GM19025 (cell line): ENCODE data around the gene ADAMTS4.
A peak's percentile ranks its signal among the peaks of the same experiment; 100 is the strongest.

Experiments used
- ATAC-seq: cut with Tn5 transposase; IDR thresholded peaks from one replicate; pipeline ENCODE4 v1.9.1; 2021; ENCODE audit warnings: mild to moderate bottlenecking, low read depth, moderate library complexity; ENCODE audit not compliant: unreplicated experiment

ADAMTS4 gene

DNA sequence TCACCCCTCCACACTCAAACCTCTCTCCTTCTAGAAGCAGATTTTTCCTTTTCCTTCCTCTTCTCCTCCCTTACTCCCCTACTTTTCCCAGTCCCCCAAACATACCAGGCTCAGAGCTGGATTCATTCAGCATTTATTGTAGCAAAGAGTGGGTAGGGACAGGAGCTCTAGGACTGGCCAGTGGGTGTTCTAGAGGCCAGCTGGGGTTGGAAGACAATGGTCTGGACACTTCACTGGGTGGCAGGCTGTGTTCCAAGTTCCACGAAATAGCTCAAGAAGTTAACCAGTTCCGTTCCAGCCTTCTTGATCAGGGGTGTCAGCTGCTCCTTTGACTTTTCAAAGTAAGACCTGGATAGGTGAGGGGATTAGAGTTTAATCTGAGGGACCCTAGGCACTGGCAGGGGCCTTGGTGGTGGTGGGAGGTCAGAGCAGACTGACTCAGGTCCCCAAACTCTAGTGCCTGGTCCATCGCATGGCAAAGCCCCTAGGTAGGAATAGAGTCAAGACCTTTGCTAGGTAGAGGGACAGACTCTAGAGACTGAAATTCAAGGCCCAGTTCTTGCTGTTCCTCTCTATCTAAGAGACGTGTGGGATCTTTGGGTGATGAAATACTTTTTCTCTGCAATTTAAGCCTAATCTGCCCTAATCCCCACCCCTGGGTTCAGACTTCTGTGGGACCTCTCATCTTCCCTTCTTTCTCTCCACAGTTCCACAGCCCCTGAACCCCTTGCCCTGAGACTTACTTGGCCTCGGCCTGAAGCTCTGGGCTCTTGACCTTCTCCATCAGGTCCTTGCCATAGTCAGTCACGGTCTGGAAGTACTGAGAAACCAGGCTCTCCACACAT is 23.5 kb upstream of the ADAMTS4 start:
- ATAC-seq = no peak

DNA sequence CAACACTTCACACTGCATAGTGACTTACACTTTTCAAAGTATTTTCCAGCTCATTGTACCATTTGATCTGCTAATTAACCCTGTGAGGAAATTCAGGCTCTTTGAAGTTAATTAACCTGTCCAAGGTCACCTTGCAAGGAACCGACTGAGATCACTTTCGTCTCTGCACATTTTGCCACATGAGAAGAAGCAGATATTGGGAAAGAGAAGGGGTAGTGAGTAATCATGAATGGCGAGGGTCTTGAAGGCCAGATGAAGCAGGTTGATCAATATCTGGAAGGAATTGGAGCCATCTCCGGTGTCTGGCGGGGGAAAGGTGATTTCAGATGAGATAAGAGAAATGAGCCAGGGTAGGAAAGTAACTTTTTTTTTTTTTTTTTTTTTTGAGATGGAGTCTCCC is 21.1 kb upstream of the ADAMTS4 start:
- ATAC-seq = no peak

DNA sequence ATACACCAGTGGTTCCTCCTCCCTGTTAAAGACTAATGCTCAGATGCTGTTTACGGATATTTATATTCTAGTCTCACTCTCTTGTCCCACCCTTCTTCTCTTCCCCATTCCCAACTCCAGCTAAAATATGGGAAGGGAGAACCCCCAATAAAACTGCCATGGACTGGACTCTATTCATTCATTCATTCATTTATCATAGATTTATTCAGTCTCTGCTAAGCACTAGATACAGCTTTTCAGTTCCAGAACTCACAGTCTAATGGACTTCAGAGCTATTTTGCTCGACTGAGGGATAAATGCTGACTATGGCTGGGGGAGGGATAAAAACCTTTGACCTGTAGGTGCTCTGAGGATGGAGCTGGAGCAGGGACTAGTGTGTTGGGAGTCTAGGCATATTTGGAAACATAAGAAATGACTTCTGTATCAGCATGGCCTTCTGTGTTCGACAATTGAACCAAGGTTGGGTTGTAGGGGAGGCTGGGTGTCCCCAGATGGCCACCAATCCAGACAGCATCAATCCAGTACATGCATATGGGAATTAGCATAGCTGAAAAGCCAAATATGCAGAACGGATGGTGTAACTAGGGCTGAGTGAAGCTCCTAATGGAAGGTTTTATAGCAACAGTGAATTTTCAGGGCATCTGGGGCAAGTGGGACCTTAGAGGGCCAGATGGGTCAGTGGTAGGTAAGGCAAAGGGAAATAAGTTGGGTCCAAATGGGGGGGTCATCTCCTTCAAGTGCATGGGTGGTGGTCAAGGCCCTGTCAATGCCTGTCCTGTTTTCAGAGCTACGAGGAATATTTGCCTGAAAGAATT is 20.4 kb upstream of the ADAMTS4 start:
- ATAC-seq = no peak

DNA sequence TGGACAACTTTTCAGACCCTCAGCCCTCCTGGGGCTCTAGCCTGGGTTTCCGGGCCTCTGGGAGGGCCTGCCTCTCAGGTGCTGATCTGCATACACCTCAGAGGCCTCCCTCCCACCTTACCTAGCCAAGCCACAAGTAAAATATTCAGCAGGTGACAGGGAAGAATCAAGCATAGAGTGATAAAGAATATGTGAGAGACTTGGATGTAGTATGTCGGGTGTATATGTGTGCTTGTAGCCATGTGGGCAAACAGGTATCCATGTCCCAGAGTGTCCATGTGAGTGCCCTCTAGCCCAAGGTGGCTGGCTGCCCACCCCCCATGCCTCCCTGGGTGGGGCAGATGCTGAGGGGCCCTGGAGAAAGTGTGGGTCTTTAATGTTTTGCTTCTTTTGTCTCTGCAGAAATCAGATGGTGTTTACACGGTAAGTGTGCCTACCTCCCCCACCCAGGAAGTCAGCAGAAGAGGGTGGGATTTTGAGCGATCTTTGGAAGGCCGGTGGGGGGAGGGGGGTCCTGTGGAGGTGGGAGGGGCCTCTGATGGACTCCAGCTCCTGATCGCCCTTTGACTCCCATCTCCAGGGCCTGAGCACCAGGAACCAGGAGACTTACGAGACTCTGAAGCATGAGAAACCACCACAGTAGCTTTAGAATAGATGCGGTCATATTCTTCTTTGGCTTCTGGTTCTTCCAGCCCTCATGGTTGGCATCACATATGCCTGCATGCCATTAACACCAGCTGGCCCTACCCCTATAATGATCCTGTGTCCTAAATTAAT is 19.6 kb upstream of the ADAMTS4 start:
- ATAC-seq = no peak

DNA sequence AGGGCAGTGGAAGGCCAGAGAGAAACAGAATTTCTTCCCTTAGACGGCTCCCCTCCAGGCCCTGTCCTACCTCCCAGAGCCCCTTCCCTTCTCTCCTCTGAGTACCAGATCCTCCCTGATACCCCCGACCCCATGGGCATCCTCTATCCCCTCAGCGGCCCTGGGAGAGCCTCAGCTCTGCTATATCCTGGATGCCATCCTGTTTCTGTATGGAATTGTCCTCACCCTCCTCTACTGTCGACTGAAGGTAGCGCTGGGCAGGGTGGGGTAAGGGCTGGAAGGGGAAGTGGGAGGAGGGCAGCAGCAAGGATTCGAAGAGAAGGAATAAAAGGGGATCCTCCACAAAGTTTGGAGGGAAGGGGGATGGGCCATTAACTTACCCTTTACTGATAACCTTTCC is 19.0 kb upstream of the ADAMTS4 start:
- no peak for ATAC-seq

DNA sequence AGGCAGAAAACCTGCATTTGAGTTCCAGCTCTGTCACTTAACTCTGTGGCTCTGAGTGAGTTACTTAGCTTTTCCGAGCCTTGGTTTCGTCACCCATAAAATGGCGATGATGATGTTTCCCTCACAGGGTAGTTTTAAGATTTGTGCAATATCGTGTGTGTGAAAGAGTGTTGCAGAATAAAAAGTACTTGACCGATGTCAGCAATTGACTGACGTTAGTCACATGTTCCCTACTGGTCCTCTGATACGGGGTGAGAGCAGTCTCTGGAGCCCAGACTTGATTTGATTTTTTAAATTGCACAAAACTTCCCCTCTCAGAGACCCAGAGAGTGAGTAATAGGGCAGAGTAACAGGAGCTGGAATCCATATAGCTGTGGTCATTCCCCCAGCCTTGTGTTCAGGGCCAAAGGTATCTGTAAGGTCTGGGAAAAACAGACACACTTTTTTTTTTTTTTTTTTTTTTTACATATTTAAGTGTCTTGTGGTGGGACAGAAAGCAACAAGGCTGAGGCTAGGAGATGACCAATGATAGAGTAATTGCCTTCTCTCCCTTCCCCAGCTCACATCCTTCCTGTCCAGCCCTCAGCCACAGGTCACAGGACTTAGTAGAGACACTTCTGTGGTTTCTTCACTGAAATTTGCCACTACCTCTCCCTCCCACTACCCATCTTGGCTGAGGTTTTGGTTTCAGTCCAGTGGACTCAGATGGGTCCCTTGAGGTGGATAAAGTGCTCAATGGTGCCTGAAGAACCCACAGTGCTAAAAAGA is 18.3 kb upstream of the ADAMTS4 start:
- peak; percentile 80 for ATAC-seq

DNA sequence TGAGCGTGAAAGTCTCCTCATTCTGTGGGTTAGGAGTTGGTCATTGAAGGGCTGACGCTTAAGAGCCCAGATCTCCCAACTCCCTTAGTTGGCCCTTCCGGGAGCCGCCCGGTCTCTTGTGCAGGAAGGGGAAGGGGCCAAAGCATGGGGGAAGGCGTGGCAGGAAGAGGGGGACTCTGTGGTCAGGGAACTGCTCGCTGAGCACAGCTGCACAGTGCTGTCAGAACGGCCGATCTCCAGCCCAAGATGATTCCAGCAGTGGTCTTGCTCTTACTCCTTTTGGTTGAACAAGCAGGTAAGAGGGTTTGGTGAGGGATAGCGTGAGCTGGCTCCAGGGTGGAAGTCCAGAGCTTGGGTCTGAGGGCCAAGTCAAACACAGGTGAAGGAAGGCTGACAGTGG is 16.2 kb upstream of the ADAMTS4 start, which contains the start of gene FCER1G:
Gene FCER1G (plus strand): TSS at position 220 of the 400 bp plus-strand sequence. CDS start 27 bp downstream, at position 247.
- no peak for ATAC-seq

DNA sequence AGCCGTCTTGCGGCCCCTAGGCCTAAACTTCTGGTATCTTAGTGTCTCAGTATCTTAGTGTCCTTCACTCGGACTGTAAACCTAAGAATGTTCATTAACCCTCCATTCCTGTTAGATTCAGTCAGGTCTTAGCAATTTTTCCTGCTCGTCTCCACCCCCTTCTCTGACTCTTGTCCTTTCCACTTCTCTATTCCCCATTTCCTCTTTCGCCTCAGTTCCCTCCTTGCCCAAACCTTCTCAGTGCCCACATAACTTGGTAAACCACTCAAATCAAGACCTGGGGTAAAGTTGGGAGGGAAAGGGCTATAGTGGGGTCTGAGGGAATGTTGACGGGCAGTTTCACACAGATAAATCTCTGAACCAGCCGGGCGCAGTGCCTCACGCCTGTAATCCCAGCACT is 15.5 kb upstream of the ADAMTS4 start:
- ATAC-seq = no peak

DNA sequence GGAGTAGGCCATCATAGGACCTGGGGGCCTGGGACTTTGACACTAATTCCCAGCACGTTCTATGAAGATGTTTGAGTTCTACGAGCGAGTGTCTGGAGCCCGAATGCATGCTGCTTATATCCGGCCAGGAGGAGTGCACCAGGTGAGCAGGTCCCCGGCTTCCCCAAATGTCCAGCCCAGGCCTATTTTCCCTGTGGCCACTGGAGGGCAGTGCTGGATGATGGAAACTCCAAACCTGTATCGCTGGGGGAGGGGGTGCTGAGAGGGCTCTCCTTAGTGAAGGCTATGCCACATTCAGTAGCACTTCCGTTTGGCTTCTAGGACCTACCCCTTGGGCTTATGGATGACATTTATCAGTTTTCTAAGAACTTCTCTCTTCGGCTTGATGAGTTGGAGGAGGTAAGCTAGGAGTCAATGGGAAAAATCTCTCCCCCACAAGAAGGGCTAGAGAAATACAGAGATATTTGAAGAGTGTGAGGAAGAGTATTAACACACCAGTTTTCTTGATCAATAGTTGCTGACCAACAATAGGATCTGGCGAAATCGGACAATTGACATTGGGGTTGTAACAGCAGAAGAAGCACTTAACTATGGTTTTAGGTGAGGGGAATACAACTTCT is 11.0 kb upstream of the ADAMTS4 start:
- ATAC-seq = no peak

DNA sequence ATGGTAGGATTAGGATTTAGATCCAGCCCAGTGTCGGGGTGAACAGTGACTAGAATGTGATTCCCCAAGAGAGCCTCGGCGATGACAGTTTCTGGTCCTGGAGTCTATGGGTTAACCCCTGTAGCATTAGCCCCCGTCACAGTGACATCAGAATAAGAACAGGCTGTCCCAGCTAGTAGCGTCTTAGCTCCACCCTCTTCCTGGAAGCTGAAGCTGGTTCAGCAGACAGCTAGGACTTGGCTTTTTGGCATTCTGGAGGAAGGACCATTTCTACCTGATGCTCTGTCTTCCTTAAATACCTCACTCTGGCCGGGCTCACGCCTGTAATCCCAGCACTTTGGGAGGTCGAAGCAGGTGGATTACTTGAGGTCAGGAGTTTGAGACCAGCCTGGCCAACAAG is 8.3 kb upstream of the ADAMTS4 start:
- ATAC-seq = no peak

DNA sequence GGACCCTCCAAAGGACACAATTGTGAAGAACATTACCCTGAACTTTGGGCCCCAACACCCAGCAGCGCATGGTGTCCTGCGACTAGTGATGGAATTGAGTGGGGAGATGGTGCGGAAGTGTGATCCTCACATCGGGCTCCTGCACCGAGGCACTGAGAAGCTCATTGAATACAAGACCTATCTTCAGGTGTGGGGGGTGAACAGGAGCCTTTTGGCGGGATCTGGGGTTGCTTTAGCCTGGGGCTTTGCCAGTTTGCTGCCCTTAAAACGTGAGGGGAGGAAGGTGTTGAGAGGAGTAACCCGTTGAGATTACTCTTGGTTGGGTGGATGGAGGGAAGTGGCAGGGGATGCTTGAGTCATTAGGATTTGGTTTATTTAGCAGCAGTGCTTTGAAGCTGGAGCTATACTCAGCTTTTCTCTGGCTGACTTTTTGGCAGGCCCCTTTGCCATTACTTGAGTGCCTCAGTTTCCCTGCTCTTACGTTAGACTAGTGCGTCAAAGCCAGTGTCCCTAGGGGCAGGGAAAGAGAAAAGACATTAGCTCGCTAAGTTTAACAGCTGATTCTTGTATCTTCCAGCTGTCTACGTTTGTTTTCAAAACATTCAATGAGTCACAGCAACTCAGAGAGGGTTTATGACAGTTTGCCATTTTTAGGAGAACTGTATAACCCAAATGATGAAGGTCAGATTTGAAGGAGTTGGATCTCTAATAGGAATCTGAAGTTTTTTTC is 7.7 kb upstream of the ADAMTS4 start:
- no peak for ATAC-seq

DNA sequence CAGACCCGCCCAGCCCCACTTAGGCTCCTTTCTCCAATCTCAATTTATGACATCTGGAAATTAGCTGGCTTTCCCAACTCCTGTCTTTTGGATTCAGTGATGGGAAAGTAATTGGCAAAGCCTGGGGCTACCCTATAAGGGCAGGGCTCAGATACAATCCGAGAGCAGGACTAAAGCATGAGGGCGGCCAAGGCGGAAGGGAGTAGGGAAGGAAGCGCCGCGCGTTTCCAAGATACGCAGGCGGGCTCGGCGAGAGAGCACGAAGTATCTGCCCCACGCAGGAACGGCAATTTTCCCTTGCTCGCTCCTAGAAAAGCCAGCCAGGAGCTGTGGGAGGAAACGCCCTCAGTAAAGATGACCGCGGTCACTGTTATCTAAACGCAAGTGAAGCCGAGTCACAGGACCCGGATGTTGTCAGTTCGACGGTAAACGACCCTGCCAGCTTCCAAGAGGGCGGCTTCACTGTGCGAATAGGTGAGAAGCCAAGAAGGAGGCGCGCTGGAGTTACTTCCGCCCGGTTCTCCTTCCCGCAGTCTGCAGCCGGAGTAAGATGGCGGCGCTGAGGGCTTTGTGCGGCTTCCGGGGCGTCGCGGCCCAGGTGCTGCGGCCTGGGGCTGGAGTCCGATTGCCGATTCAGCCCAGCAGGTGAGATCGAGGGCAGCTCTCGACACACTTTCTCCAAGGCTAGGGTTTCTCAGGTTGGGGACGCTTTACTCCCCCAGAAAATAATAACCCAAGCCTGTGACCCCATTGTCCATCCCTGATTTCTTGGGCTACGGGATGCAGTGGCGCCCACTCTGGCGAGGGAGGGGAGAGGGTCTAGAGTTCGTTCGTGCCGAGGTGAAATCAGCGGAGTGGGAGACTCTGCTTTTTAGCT is 3.2 kb upstream of the ADAMTS4 start, which contains the start of gene NDUFS2:
Gene NDUFS2 (plus strand): TSS at position 532 of the 877 bp plus-strand sequence. CDS start 19 bp downstream, at position 551.
- peak; percentile 99 for ATAC-seq

DNA sequence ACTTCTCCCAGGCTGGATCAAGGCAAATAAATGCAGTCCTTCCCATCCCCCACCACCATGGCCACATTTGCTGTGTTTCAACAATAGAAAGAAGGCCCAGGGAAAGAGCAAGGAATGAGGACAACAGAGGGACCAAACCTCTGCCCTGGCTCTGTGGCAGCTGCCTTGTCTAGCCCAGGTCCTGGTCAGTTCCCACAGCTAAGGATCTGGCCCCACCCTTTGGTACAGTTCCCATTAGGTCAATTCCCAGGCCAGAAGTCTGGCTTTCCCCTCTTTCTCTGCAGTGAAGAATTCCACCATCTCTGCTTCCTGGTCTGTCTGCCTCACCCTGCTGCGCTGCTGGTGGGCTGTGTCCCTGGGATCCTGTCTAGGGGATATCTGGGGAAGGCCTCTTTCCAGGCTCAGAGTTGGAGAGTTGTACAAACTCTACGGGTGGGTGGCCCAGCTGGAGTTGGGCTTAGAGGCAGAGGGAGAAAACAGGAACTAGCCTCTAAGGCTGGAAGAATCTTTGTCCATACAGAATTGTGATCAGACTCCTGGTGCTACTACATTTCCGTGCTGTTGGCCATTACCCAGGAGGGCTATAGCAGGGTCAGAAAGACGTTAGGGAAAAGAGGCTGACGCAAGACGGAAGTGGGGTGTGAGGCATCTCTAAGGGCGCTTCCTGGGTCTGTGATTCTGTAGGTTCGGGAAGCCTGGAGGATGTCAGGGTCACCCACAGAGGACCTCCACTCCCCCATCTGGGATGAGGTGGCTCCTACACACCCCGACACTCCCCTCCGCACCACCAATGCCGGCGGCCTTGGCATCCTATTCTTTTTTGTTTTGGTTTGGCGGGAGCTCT is 2.4 kb upstream of the ADAMTS4 start:
- no peak for ATAC-seq

DNA sequence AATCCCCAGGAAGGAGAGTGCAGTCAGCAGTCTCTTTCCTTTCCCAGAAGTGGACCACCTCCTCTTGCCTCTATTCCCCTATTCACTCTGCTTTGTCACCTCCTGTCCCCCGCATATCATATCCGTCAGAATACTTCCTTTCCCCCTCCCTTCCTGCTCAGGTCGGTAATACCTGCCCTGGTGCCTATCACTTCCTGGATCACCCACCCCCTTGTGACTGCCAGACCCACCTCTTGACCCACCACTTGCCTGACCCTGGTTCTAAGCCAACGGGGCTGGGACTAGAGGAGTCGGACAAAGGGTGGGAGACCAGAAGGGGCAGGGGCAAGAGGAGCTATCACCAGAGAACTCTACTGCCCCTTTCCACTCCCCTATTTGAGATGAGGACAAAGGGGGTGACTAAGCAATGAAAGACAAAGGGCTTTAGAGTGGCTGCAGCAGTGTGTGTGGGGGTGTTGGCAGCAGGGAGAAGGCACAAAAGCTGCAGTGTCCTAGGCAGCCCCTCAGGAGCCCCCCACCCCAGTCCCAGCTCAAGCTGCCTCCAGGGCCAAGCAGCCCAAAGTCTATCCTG is 1.7 kb upstream of the ADAMTS4 start:
- ATAC-seq = no peak

DNA sequence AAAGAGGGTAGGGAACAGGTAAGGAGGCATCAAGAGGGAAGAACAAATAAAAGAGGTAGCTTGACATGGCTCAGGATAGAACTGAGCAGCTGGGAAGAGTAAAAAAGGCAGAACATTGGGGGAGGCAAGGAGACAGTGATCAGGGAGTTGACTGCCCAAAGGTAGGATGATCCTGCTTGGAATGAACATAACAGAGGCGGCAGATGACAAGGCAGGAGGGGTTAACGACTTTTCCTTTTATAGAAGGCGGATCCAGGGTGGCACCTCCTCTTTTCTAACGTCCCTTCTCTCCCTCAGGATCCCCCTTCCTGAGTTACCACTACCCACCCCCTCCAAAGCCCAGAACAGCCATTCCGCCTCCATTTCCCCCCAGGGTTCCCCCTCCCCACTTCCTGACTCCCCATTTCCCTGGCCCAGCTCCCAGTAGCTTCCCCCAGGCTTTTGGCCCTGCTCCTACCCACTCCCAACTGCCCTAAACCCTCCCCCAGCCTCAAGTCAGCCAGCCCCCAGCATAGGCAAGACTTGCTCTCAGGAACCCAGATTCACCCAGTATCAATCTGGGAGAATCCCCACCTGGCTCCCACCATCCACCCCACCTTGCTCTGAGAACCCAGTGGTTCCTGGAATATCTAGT is 769 bp upstream of the ADAMTS4 start:
- ATAC-seq = no peak

DNA sequence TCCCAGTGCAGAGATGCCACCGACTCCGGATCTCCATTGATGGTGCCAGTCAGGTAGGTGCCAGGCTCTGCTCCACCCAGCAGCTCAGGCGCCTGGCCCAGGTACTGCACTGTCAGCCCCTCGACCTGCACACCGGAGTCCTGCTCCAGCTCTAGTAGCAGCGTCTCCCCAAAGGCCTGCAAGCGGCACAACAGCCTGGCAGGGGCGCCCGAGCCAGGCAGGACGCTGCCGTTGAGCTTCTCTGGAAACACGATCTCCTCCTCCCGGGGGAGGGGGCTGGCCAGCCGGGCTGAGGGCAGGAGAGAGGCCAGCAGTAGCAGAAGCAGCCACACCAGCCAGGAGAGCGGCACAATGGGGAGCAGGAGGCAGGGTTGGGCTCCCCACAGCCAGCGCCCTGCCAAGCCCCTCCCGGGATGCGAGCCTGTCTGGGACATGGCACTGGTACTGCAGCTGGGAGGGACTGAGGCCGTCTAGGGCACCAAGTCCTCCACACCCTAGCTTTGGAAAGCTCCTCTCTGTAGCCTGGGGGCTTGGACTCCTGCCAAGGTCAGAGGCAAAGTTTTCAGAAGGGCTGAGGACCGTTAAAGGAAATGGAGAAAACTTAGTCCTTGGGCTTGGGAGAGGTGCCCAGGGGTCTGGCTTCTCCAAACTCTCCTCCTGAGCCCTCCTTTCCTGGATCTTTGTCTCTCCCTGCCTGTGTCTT is 509 bp downstream of the ADAMTS4 start:
- ATAC-seq = no peak
